Measurements from ENCODE around the gene EIPR1. TPM values are rescaled to one million over a fixed set of nuclear protein-coding genes. Genes with fewer than 3 reads are reported as not detected.

Gene EIPR1
- total and polyA plus RNA-seq, 2 experiments from 2014 or later: 17.4 to 46.3 TPM

DNA sequence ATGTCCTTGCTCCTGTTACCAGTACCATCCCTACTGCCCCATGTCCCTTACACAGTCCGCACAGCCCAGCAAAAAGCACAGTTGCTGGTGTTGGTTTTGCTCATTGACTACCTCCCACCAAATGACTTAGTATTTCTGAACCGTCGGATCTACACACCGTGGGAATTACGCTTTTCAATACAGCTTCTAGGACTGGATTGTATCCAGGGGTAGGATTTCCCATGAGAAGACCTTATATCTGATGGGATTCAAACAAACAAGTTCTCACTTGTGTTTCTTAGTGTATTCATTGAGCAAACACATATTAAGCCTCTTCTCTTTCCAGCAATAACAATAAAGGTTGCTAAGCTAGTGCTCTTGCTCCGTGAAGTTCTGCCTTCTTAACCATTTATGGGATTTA lies 27.7 kb upstream of the EIPR1 start:
- H3K36me3 ChIP-seq (ENCODE audit: insufficient read depth): peaks cover 11% of the 10 kb centered on the region; the same call in 1 of the 2 replicates

More for the DNA sequence above, 27.7 kb upstream of the EIPR1 start:
- Mint-ChIP-seq H3K27me3 (ENCODE audit: insufficient read depth, low read depth, poor library complexity) (peaks cover 8% of the 10 kb centered on the region), H3K36me3 (ENCODE audit: low read depth) (peaks cover 27% of the 10 kb centered on the region), H3K4me1 (peaks cover 5% of the 10 kb centered on the region; the same call in 2 of the 3 replicates), H3K9me3 (no peaks in the 10 kb centered on the region), H3K4me3 (no peak overlapping the region), H3K27ac (no peak overlapping the region)
- no peak for DNase-seq (ENCODE audit: low spot score)
- Histone ChIP-seq H3K4me2 (no peak overlapping the region), H3K4me1 (ENCODE audit: insufficient read depth) (no peaks in the 10 kb centered on the region), H3K27ac (ENCODE audit: low read depth) (no peak overlapping the region), H4K20me1 (replicated peaks; ENCODE audit: insufficient read depth) (no peaks in the 10 kb centered on the region), H3F3A (replicated peaks; ENCODE audit: low read depth) (no peaks in the 10 kb centered on the region), H3K27me3 (ENCODE audit: insufficient read depth) (no peaks in the 10 kb centered on the region), H3K4me3 (no peak overlapping the region), H3K9me2 (ENCODE audit: insufficient read depth) (no peaks in the 10 kb centered on the region), H3K79me2 (replicated peaks; ENCODE audit: insufficient read depth) (no peaks in the 10 kb centered on the region; the same call in 1 of the 2 replicates), H2AFZ (no peak overlapping the region)
- TF ChIP-seq ZNF462 (CRISPR knock-in tag; IDR thresholded peaks at IDR 0.05) (no peak), ZNF114 (CRISPR knock-in tag; IDR thresholded peaks at IDR 0.05) (no peak), ZNF331 (CRISPR knock-in tag; IDR thresholded peaks at IDR 0.05; ENCODE audit: low read depth) (no peak), CREB1 (CRISPR knock-in tag; IDR thresholded peaks at IDR 0.05; ENCODE audit: low read depth) (no peak), JUNB (IDR thresholded peaks at IDR 0.05; ENCODE audit: unreplicated experiment) (no peak), ETS1 (IDR thresholded peaks at IDR 0.05) (no peak), NANOG (IDR thresholded peaks at IDR 0.05; ENCODE audit: borderline replicate concordance) (no peak), POLR2AphosphoS5 (IDR thresholded peaks at IDR 0.05; ENCODE audit: low read depth) (no peak), REST (IDR thresholded peaks at IDR 0.05; ENCODE audit: unreplicated experiment) (no peak), EZH2 (IDR thresholded peaks at IDR 0.05; ENCODE audit: low read depth, unreplicated experiment) (no peak), STAT1 (IDR thresholded peaks at IDR 0.05; ENCODE audit: unreplicated experiment) (no peak), EZH2phosphoT487 (IDR thresholded peaks at IDR 0.05; ENCODE audit: unreplicated experiment) (no peak)
- TF ChIP-seq, protein P1, sequence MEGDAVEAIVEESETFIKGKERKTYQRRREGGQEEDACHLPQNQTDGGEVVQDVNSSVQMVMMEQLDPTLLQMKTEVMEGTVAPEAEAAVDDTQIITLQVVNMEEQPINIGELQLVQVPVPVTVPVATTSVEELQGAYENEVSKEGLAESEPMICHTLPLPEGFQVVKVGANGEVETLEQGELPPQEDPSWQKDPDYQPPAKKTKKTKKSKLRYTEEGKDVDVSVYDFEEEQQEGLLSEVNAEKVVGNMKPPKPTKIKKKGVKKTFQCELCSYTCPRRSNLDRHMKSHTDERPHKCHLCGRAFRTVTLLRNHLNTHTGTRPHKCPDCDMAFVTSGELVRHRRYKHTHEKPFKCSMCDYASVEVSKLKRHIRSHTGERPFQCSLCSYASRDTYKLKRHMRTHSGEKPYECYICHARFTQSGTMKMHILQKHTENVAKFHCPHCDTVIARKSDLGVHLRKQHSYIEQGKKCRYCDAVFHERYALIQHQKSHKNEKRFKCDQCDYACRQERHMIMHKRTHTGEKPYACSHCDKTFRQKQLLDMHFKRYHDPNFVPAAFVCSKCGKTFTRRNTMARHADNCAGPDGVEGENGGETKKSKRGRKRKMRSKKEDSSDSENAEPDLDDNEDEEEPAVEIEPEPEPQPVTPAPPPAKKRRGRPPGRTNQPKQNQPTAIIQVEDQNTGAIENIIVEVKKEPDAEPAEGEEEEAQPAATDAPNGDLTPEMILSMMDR (conservative IDR thresholded peaks at IDR 0.05; ENCODE audit: low read depth in 2 of 2): no peak
- ATAC-seq: no peak
